Measurements from ENCODE around the gene CX3CR1.

The CX3CR1 gene

DNA sequence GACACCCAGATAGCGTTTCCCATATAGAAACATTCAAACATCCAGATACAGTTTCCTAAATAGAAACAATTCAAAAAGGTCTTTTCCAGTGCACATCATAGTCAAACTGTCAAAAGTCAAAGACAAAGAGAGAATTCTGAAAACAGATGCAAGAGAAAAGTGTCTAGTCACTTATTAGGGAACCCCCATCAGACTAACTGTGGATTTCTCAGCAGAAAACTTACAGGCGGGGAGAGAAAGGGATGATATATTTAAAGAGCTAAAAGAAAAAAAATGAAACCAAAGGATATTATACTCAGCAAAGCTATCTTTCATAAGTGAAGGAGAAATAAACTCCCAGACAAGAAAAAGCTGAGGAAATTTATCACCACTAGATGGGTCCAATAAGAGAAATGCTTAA, 22.3 kb upstream of the CX3CR1 start:
- H3K4me3 ChIP-seq (replicated peaks in 1 of 2; ENCODE audit: low read depth in 2 of 2, low read length in 2 of 2): no peak overlapping the region
- TF ChIP-seq, protein P1, sequence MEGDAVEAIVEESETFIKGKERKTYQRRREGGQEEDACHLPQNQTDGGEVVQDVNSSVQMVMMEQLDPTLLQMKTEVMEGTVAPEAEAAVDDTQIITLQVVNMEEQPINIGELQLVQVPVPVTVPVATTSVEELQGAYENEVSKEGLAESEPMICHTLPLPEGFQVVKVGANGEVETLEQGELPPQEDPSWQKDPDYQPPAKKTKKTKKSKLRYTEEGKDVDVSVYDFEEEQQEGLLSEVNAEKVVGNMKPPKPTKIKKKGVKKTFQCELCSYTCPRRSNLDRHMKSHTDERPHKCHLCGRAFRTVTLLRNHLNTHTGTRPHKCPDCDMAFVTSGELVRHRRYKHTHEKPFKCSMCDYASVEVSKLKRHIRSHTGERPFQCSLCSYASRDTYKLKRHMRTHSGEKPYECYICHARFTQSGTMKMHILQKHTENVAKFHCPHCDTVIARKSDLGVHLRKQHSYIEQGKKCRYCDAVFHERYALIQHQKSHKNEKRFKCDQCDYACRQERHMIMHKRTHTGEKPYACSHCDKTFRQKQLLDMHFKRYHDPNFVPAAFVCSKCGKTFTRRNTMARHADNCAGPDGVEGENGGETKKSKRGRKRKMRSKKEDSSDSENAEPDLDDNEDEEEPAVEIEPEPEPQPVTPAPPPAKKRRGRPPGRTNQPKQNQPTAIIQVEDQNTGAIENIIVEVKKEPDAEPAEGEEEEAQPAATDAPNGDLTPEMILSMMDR (IDR thresholded peaks at IDR 0.05; ENCODE audit: low read depth, low read length): no peak
- no peak for DNase-seq (ENCODE audit: low read depth in 2 of 2)

DNA sequence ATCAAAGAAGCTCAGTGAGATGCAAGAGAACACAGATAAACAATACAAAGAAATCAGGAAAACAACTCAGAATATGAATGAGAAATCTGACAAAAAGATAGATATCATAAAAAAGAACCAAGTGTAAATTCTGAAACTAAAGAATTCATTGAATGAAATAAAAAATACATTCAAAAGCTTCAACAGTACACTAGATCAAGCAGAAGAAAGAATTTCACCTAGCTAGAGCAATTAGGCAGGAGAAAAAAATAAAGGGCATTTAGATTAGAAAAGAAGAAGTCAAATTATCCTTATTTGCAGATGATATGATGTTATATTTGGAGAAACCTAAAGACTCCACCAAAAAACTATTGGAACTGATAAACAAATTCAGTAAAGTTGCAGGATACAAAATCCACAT, 19.4 kb upstream of the CX3CR1 start:
- H3K4me3 ChIP-seq (replicated peaks in 1 of 2; ENCODE audit: low read depth in 2 of 2, low read length in 2 of 2): no peak overlapping the region
- no peak for DNase-seq (ENCODE audit: low read depth in 2 of 2)
- TF ChIP-seq, protein P1 (IDR thresholded peaks at IDR 0.05; ENCODE audit: low read depth, low read length): no peak

- TF ChIP-seq, protein P1 (IDR thresholded peaks at IDR 0.05; ENCODE audit: low read depth, low read length): no peak
- H3K4me3 ChIP-seq (replicated peaks in 1 of 2; ENCODE audit: low read depth in 2 of 2, low read length in 2 of 2): no peak overlapping the region
- DNase-seq (ENCODE audit: low read depth in 2 of 2): no peak
These were observed 16.6 kb upstream of the CX3CR1 start for GRCh38 chr3:39296197-39297077.

DNA sequence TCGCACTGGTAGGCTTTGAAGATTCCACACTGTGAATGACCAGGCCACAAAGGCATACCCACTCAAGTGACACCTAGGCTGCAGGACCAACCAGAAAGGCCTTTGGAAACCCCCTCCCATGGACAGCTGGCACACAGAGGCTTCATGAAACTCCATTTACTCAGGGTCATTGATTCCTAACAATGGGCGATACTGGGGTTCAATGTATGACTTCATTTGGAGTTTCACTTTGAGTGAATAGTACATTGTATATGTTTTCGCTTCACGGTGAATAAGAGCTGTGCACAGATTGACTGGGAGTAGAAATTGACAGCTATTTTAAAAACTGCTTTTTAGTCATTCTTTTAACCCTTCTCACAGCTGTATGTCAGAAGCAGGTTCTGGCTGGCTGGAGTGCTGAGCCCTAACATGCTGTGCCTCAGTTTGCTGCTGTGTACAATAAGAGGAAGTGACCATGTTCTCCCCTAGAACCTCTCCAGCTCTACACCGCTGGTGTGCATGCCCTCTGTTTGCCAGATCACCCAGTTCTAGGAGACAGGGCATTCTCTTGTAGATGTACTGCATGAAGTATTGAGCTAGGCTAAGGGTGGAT, 15.4 kb upstream of the CX3CR1 start:
- no peak for DNase-seq (ENCODE audit: low read depth in 2 of 2)
- TF ChIP-seq, protein P1 (IDR thresholded peaks at IDR 0.05; ENCODE audit: low read depth, low read length): no peak

DNA sequence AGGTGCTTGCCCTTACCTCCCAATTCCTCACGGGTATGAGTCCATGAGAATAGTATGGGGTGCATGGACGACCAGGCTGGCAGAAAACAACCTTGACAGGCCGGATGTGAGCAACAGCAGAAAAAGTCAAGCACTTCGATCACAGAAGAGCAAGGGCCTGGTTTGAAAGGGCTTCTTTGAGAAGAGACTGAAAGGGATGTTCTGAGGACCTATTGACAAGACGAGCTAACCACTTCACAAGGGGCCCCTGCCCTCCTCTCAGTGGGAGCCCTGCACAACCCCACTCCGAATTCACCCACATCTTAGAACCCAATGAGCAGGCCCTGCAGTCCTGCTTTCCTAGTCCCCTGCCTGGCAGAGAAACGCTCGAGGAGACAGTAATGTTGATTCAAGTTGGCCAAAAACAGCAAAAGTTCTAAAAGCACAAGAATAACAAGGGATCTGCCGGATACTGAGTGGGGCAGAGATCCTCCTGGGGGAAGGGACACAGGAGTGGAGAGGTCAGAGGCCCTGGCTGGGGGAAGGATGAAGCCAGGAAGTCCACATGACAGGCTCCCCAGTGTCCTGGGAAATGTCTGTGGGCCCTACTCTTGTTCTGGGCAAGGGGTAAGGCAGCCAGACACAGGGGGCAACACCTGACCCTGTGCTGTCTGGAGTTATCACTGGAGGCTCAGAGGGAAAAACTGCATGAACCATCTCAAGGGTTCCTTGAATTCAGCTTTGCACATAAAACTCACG, 14.8 kb upstream of the CX3CR1 start:
- DNase-seq (ENCODE audit: low read depth in 2 of 2): no peak
- TF ChIP-seq, protein P1 (IDR thresholded peaks at IDR 0.05; ENCODE audit: low read depth, low read length): no peak
- H3K4me3 ChIP-seq (replicated peaks in 1 of 2; ENCODE audit: low read depth in 2 of 2, low read length in 2 of 2): no peak overlapping the region

More for the DNA sequence above, 15.4 kb upstream of the CX3CR1 start:
- H3K4me3 ChIP-seq (replicated peaks in 1 of 2; ENCODE audit: low read depth in 2 of 2, low read length in 2 of 2): no peak overlapping the region

- TF ChIP-seq, protein P1 (IDR thresholded peaks at IDR 0.05; ENCODE audit: low read depth, low read length): no peak
- DNase-seq (ENCODE audit: low read depth in 2 of 2): no peak
- H3K4me3 ChIP-seq (replicated peaks in 1 of 2; ENCODE audit: low read depth in 2 of 2, low read length in 2 of 2): no peak overlapping the region
These were observed 13.1 kb upstream of the CX3CR1 start for GRCh38 chr3:39292961-39293360.

Data from cardiac fibroblast (primary cell).